Body of pancreas (tissue), 4 donors: ENCODE data around the gene TMUB1.

Source experiments
- POLR2A ChIP-seq, 3 donors: fragments of 450-650 bp; IDR thresholded peaks; one replicate each; pipeline ENCODE4 v1.6.1; 2016; ENCODE audit warnings: antibody characterized with exemption in 3 of 3, mild to moderate bottlenecking in 2 of 3
- TF ChIP-seq, protein P1 (sequence below), 7 experiments: fragments of 450-650 bp in 4 of 7; fragments of 200-600 bp in 3 of 7; sonication (generic) in 3 of 7; IDR thresholded peaks; one replicate each; pipeline ENCODE4 v1.5.1; 2016 to 2019; ENCODE audit warnings: antibody characterized with exemption in 7 of 7

DNA sequence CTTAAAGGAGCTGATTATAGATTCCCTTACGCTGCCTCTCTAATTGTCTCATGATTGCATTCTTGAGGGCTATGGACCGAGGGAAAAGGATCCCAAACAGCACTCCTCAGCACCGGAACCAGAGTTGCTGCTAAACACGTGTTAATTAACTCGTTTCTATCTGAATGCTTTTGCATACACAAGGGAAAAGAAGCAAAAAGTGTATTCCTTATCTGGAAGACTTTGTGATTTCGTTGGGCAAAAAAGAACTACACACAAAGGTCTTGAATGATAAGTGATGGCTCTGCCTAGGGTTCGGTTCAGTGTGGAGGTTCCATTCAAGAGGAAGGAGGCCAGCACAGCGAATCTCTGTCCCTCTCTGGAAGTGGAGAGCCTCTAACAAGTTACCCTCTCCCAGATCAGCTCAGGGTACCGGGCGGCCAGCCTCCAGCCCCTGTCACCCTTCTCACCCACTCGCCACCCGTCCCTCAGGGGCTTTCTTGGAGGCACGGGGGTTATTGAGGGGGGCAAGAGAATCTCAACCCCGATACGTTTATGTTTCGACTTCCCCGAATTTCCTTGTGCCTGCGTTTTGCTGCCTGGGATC lies 24.4 kb downstream of the TMUB1 start:
- TF ChIP-seq, protein P1, sequence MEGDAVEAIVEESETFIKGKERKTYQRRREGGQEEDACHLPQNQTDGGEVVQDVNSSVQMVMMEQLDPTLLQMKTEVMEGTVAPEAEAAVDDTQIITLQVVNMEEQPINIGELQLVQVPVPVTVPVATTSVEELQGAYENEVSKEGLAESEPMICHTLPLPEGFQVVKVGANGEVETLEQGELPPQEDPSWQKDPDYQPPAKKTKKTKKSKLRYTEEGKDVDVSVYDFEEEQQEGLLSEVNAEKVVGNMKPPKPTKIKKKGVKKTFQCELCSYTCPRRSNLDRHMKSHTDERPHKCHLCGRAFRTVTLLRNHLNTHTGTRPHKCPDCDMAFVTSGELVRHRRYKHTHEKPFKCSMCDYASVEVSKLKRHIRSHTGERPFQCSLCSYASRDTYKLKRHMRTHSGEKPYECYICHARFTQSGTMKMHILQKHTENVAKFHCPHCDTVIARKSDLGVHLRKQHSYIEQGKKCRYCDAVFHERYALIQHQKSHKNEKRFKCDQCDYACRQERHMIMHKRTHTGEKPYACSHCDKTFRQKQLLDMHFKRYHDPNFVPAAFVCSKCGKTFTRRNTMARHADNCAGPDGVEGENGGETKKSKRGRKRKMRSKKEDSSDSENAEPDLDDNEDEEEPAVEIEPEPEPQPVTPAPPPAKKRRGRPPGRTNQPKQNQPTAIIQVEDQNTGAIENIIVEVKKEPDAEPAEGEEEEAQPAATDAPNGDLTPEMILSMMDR (IDR thresholded peaks at IDR 0.05): no peak
- no peak for TF ChIP-seq POLR2A (IDR thresholded peaks at IDR 0.05)
